T47D (cell line): ENCODE results near the gene HSPB7.

Experiments used
- DNase-seq, 2 experiments: peaks; one replicate each; pipeline versions ENCODE4 v3.0.0 to v3.0.0-alpha.2; 2011 to 2012; ENCODE audit warnings: low read depth in 1 of 2, low spot score in 1 of 2
- JUND ChIP-seq: IDR thresholded peaks from 2 replicates; pipeline ENCODE4 v1.6.1; 2012; ENCODE audit warnings: low read depth
- in situ Hi-C: cut with HindIII; loops from 2 replicates; pipeline ENCODE4 v1.10.0; 2016; ENCODE audit warnings: low sequenced_read_pairs, low pct_unique_long_range_greater_than_20kb

HSPB7 gene

GRCh38 chr1:15968172-15968571, 49.7 kb downstream of the HSPB7 start:
- in situ Hi-C loops, result no loop called here
- DNase-seq, result no peak
- no peak for TF ChIP-seq JUND

GRCh38 chr1:15966956-15967344, 50.9 kb downstream of the HSPB7 start:
- DNase-seq, result no peak
- TF ChIP-seq JUND, result no peak
- in situ Hi-C loops, result no loop called here

- no peak for DNase-seq
- no peak for TF ChIP-seq JUND
- in situ Hi-C loops, result no loop called here
Observed at GRCh38 chr1:15966081-15966955, 51.5 kb downstream of the HSPB7 start.

DNA sequence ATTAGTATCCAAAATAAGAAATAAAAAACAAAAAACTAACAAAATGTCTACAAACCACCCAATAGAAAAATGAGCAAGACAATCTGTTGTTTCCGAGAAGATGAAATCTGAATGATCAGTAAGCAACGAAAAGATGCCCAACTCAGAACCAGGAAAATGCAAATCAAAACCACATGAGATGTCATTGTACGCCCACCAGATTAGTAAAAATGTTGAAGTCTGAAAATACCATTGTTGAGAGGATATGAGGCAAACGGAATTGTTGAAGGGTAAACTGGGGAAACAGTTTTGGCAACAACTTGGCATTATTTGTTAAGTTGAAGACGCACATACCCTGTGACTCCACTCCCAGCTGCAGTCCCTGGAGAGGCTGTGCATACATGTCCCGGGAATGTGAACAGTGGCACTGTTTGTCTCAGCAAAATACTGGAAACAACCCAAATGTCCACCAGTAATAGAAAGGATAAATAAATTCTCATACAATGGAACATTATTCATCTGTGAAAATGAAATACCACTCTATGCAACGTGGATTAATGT, 52.5 kb downstream of the HSPB7 start:
- no peak for DNase-seq
- TF ChIP-seq JUND, result no peak
- in situ Hi-C loops, result no loop called here
